Measurements from ENCODE around the gene PCDH8.
"Not testable (repeated sequence)": the region's sequence is repeated elsewhere in the genome, so short reads cannot be mapped to it uniquely, and the experiment has no call there.

The PCDH8 gene

GRCh38 chr13:52849291-52850071, 1.0 kb upstream of the PCDH8 start:
- DNase-seq, result no peak

- DNase-seq, result no peak
These were observed 583 bp downstream of the PCDH8 start for GRCh38 chr13:52847682-52848432.

GRCh38 chr13:52847322-52847681, 1.1 kb downstream of the PCDH8 start:
- DNase-seq, result no peak

GRCh38 chr13:52846567-52847321, 1.7 kb downstream of the PCDH8 start:
- no peak for DNase-seq

GRCh38 chr13:52845766-52846566, 2.5 kb downstream of the PCDH8 start:
- peak; percentile 8 for DNase-seq

GRCh38 chr13:52845334-52845761, 3.1 kb downstream of the PCDH8 start:
- no peak for DNase-seq

GRCh38 chr13:52844836-52845235, 3.6 kb downstream of the PCDH8 start:
- no peak for DNase-seq

- no peak for DNase-seq
These were observed 6.0 kb downstream of the PCDH8 start for GRCh38 chr13:52842441-52842840.

- DNase-seq, result no peak
These were observed 8.4 kb downstream of the PCDH8 start for GRCh38 chr13:52840066-52840465.

GRCh38 chr13:52838433-52839107, 9.9 kb downstream of the PCDH8 start:
- DNase-seq, result no peak

GRCh38 chr13:52837850-52838249, 10.6 kb downstream of the PCDH8 start:
- no peak for DNase-seq

GRCh38 chr13:52835071-52835839, 13.2 kb downstream of the PCDH8 start:
- DNase-seq, result no peak

- DNase-seq, result no peak
These were observed 15.1 kb downstream of the PCDH8 start for GRCh38 chr13:52833296-52833875.

- no peak for DNase-seq
These were observed 16.1 kb downstream of the PCDH8 start for GRCh38 chr13:52832313-52832712.

- no peak for DNase-seq
These were observed 17.5 kb downstream of the PCDH8 start for GRCh38 chr13:52830946-52831345.

GRCh38 chr13:52827839-52828238, 20.6 kb downstream of the PCDH8 start:
- DNase-seq, result no peak

- not testable (repeated sequence) for DNase-seq
These were observed 30.6 kb downstream of the PCDH8 start for GRCh38 chr13:52817886-52818285.

- DNase-seq, result no peak
These were observed 33.1 kb downstream of the PCDH8 start for GRCh38 chr13:52815330-52815729.

- no peak for DNase-seq
These were observed 35.5 kb downstream of the PCDH8 start for GRCh38 chr13:52812941-52813340.

- DNase-seq, result no peak
These were observed 36.6 kb downstream of the PCDH8 start for GRCh38 chr13:52811841-52812240.

GRCh38 chr13:52810526-52810925, 37.9 kb downstream of the PCDH8 start:
- DNase-seq, result no peak
